Astrocyte of the spinal cord (primary cell): Measurements from ENCODE around the gene ZNF254.

ENCODE experiments used
- DNase-seq: peaks from one replicate; pipeline ENCODE4 v3.0.0; 2011; ENCODE audit warnings: low read depth, low spot score
- H3K4me3 ChIP-seq: 2 replicates; pipeline ENCODE4 v1.5.1; 2011; ENCODE audit warnings: low read depth, mild to moderate bottlenecking, low read length, moderate library complexity
- in situ Hi-C: cut with HindIII; loops from 2 replicates; pipeline ENCODE4 v1.10.0; 2017; ENCODE audit warnings: low sequenced_read_pairs
- TF ChIP-seq, protein P1 (sequence below): IDR thresholded peaks from 2 replicates; pipeline ENCODE4 v1.5.1; 2012; ENCODE audit warnings: low read depth, mild to moderate bottlenecking, low read length, inconsistent platforms

The ZNF254 gene

GRCh38 chr19:24052811-24053210, 34.2 kb upstream of the ZNF254 start:
- in situ Hi-C loops, result no loop called here
- TF ChIP-seq, protein P1, sequence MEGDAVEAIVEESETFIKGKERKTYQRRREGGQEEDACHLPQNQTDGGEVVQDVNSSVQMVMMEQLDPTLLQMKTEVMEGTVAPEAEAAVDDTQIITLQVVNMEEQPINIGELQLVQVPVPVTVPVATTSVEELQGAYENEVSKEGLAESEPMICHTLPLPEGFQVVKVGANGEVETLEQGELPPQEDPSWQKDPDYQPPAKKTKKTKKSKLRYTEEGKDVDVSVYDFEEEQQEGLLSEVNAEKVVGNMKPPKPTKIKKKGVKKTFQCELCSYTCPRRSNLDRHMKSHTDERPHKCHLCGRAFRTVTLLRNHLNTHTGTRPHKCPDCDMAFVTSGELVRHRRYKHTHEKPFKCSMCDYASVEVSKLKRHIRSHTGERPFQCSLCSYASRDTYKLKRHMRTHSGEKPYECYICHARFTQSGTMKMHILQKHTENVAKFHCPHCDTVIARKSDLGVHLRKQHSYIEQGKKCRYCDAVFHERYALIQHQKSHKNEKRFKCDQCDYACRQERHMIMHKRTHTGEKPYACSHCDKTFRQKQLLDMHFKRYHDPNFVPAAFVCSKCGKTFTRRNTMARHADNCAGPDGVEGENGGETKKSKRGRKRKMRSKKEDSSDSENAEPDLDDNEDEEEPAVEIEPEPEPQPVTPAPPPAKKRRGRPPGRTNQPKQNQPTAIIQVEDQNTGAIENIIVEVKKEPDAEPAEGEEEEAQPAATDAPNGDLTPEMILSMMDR, result no peak
- H3K4me3 ChIP-seq, result no peak overlapping the region
- no peak for DNase-seq

GRCh38 chr19:24053601-24054000, 33.4 kb upstream of the ZNF254 start:
- no peak overlapping the region for H3K4me3 ChIP-seq
- no peak for DNase-seq
- in situ Hi-C loops, result no loop called here
- TF ChIP-seq, protein P1, result no peak

GRCh38 chr19:24054044-24054935, 32.7 kb upstream of the ZNF254 start:
- TF ChIP-seq, protein P1, result no peak
- DNase-seq, result peak; percentile 89
- in situ Hi-C loops, result no loop called here
- H3K4me3 ChIP-seq, result no peak overlapping the region

DNA sequence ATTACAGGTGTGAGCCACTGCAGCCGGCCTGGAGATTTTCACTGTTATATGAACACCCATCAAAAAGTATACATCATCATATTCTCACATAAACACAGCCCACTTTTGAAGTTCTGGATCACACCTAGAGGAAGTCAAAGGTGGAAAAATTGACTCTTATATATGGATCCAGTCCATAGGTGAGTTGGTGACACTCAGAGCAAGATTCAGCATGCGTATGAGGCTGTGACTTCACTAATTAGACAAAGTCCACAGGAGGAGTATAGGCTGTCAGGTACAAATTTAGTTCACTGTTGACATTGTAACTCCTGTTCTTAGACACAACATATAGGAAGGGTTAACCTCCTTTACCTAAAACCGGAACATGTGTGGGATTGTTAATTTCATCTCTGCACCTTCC, 31.4 kb upstream of the ZNF254 start:
- TF ChIP-seq, protein P1, result no peak
- no peak overlapping the region for H3K4me3 ChIP-seq
- no peak for DNase-seq
- in situ Hi-C loops, result no loop called here

DNA sequence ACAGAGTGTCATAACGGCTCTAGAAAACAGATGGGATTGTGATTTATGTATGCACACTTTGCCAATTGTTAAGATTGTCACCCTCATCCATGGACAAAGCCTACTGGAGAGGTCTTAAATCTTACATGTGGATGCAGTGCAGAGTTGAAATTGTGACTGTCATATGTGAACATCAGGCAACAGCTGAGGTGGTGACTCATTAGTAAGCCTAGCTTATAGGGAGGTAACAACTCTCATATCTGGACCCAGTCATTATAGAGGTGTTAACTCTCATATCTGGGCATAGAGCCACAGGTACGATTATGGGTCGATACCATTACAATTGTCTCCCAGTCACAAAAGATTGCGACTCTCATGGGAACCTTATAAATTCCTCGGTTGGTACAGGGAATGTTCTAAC, 29.8 kb upstream of the ZNF254 start:
- in situ Hi-C loops, result no loop called here
- TF ChIP-seq, protein P1, result no peak
- DNase-seq, result no peak
- H3K4me3 ChIP-seq, result no peak overlapping the region

DNA sequence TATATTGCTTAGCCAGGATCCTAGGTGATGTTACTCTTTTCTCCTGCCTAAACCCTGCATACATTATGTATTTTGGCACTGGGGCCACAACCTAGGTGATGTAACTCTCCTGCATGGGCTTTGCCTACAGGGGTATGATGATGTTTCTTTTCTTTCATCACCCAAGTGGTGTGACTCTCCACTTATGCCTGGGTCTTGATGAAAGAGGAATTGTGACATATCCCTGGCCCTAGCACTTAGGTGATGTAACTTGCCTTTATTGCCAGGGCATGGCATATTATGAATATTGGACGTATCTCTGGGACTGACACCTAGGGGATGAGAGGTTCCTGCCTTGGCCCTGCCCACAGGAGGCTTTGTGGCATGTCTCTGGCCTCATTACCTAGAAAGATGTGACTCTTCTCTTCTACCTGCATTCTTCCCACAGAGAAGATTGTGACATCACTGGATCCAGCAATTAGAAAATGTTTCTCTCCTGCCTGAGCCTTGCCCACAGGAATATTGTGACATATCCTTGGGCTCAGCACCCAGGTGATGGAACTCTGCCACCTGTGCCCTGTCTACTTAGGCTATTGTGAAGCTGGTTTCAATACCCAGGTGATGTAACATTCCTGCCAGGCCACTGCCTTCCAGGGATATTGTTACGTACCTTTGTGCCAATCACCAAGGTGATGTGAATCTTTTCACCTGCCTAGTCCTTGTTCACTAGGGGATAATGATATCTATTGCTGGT, 27.3 kb upstream of the ZNF254 start:
- H3K4me3 ChIP-seq, result no peak overlapping the region

More for the DNA sequence above, 27.3 kb upstream of the ZNF254 start:
- in situ Hi-C loops, result no loop called here
- no peak for DNase-seq
- TF ChIP-seq, protein P1, result no peak
